ENCODE results near the gene HSF5.

Gene HSF5

GRCh38 chr17:58382108-58382871 lies 105.9 kb downstream of the HSF5 start:
- DNase-seq: no peak

DNA sequence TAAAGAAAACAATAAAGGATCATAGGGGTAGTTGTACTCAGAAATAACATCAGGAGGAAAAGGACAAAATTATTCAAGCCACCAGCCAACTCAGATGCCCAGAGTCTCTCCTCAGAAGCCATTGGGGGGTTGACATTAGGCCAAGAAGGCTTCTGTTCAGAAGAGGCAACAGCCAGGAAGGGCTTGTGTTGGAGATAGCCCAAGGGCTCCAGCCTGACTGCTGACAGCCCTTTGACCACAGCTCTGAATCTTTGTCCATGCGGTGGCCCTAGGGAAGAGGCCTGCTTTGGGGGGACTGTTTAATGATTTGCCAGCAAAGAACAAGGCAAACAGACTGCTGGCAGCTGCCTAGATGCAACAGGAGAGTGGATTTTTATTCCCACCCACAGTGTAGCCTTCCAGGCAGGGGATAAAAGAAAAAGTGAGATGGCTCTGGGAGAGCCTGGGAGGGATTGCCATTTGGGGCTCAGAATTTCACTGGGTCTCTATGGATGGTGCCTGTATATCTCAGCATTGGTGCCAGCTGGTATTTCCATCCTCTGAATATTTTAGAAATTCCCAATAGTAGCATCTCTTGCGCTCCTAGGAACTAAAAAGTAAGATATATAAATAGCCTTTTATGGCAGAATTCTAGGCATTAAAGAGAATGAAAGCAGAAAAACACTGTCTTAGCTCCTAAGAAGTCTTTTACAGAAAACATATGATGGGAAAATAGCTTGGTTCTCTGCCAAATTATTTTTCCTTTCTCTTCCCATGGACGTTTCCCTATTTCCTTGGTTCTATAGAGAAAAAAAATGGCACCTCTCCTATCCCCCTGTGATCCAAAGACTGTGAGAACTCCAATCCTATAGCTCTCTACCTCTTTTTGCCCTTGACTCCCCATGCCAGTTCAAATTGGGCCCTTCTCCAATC lies 106.8 kb downstream of the HSF5 start:
- no peak for DNase-seq

GRCh38 chr17:58380207-58381123 lies 107.7 kb downstream of the HSF5 start:
- DNase-seq: no peak

DNA sequence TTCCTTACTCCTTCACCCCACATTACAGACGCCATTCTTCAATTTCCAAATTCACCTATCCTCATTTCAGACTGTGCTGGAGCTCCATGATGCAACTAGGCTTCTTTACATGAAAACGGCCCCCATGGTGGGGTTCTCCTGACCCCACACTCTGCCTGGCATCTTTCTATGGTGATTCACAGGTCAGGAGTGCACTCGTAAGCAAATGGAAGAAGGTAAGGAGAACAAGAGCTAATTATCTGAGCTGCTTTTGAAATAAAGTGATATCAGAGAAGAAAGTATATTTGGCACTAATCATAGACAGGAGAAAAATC lies 108.7 kb downstream of the HSF5 start:
- DNase-seq: no peak

DNA sequence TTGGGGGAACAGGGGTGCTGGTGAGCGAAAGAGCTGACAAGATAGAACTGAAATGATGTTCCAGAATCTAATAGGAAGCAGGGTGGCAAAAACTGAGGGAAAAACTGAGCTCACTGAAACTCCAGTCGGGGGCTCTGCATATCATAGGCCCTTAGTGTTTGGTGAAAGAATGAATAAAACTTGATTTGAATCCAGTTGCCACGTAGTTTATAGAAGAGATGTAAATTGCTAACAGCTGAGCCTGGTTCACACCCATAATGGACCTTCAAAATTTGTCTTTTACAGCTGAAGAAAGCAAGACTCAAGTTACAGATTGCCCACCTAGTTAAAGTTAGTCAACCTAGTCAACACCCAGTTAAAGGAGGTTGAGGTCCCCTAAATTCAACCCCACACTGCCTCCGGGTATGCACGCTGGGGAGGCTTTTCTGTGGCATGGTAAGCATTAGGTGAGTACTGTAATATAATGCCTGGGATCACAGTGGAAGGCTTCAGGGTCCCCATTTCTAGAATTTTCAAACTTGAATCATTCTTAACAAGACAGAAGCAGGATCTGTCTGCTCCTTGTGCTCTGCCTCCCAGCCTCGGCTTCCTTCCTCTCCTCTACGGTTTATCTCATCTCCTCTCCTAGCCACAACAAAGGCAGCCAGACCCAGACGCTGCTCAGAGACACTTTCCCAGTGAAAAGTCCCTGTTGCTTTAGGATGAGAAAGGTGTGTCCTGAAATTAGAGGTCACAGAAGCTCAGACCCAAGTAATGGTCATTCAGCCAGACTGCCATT lies 109.3 kb downstream of the HSF5 start:
- no peak for DNase-seq

DNA sequence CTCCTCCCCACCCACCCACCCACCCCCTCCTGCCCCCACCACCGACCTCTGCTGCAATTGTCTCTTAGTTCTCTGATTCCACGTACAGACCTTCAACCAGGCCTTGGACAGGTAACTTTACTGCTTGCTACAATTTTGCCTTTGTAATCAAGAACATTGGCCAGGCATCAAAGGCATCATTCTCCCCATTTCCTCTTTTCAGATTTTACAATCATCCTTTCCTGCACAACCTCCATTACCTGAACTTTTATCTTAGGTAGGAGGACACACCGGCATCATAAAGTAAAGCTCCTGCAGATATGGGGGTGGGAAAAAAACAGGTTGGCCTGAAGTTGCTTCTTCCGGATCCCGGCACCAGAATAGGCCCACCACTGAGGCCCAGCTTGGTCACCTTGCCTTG lies 110.5 kb downstream of the HSF5 start:
- no peak for DNase-seq

DNA sequence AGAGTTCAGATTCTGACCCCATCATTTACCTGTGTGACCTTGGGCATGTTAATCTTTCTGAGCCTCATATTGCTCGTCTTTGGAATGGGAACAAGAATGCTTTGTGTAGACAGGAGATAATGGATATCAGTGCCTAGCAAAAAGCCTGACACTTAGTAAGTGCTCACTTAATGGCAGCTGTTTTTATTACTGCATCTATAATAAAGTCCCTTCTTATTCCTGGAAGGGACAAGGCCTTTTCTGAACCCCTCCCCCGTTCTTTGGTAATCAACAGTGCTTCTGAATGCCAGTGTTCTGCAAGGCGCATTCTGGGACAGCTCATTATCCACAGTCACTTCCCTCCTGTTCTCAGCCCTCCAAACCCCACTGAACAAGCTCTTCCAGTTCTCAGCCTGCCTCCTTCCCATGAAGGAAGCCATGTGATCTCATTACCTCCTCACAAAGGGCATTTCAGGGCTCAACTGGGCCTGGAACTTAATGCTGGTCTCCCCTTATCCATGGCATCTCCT lies 111.1 kb downstream of the HSF5 start:
- no peak for DNase-seq

GRCh38 chr17:58376472-58377000 lies 111.7 kb downstream of the HSF5 start:
- DNase-seq: no peak

DNA sequence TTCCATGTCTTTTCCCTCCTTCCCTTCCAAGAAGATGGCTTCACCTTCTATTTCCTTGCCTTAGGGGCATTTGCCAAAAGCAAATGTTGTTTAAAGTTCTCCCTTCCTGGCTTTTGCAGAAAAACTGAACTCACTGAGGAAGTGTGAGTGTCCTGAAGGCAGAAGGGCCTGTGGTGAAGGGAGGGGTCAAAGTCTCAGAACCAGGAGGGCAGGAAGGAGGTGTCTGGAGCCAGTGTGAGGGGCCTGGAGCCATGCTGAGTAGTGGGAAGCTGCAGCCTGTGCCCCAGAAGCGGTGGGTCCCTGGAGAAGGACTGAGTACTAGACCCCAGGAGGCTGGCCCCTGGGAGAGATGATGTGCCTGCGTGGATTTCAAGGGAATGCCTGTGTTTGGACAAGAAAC lies 112.4 kb downstream of the HSF5 start:
- no peak for DNase-seq

DNA sequence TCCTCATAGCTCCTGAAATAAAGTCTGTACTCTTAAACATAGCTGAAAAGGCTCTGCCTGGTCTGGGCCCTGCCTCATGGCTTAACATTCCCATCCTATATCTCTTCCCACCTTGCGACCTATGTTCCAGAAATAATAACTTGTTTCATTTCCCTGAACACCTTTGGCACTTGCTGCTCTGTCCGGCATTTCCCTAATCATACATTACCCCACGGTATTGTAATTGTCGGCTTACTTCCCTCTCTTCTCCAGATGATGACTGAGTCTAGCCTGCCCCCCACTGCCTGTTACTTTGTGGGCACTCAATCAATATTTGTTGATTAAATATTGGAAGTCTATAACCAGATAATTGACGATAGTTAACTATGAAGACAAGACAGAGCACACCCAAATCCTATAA lies 113.0 kb downstream of the HSF5 start:
- no peak for DNase-seq

DNA sequence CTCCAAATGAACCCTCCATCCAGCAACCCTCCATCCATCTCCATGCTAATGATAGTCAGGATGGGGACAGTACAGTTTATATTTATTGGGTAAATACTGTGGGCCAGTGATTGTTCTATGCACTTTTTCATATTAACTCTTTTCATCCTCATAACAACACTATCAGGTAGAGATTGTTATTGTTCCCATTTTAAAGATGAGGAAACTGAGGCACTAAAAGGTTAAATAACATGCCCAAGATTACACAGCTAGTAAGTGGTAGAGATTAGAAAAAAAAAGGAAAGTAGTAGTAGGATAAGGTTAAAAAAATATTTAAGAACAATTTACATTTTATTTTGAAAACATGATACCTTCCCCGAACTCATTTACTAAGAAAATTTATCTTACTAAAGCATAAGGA lies 114.3 kb downstream of the HSF5 start:
- DNase-seq: no peak

- DNase-seq: no peak
These were observed 115.2 kb downstream of the HSF5 start for GRCh38 chr17:58373003-58373402.

DNA sequence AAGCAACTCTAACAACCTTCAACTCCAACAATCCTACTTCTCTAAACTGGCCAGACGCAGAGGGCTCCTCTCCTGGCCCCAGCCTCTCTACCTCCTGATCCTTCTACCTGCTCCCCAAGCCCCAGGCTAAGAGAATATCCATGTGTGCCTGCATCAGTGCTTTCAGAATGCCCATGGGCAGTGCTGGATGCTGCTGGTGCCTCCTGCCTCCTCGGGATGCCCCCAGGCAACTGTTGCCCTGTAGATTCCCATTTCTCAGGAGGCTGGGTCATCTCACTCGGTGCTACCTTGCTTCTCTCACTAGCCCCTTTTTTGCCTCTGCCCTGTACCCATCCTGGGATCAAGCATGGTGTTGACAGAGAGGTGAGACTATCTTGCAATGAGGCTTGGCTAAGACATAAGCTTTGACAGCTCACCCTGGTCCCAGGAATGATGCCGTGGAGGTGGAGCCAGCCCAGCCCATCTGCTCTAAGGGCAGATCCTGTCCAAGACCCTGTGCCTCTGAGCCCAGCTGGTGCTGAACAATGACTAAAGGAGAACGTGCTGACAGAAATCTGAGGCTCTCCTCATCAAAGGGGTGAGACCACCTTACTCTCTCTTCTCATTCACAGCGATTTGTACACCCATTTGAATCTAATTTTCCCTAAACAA lies 116.8 kb downstream of the HSF5 start:
- DNase-seq: no peak

- no peak for DNase-seq
These were observed 117.5 kb downstream of the HSF5 start for GRCh38 chr17:58370716-58371115.

DNA sequence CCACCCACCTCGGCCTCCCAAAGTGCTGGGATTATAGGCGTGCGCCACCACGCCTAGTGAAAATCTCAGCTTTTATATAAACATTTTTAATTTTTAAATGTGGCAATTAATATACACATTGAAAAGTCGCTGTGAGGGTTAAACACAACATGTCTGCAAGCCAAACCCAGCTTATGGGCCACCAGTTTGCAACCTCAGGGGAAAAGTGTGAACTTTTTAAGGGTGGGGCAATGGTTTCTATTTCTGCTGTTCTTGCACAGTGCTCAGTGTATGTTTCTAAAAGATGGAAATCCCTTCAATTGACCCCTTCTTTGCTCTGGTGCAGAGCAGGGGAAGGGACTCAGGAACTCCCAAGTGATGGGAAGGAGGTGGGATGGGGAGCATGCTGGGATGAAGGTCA lies 117.9 kb downstream of the HSF5 start:
- no peak for DNase-seq
